ENCODE results near the gene C2CD4C.
"Not testable (repeated sequence)": the region's sequence is repeated elsewhere in the genome, so short reads cannot be mapped to it uniquely, and the experiment has no call there.

Gene C2CD4C

GRCh38 chr19:437041-437440 is 28.1 kb upstream of the C2CD4C start:
- DNase-seq: no peak

GRCh38 chr19:436413-436950 is 27.5 kb upstream of the C2CD4C start:
- no peak for DNase-seq

DNA sequence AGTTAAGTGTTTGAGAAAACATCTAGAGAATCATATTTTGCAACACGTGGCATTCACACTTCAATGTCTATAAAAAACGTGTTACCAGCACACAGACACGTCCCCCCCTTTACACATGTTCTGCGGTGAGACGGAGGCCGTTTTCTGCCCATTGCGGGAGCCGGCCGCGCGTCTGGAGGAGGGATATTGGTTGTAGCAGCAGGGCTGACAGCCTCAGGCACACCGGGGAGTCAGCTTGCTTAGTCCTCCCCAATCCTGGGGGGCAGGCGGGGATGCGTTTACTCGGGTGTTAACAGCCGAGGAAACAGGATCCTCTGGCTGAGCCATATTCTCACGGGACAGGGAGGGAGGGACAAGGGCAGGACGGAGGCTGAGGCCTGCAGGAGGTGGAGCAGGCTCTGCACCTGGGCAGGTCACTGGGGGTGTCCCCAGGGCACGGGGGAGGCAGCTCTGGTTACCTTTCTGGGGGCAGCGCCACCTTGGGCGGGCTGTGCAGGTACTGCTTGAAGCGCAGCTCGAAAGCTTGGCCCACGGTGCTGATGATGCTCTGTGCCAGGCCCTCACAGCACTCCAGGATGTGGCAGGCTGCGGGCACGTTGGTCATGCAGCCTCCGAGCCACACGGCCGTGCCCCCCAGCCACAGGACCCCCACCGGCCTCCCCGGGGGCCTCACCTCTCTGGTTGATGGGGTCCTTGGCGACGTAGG is 26.9 kb upstream of the C2CD4C start:
- no peak for DNase-seq

DNA sequence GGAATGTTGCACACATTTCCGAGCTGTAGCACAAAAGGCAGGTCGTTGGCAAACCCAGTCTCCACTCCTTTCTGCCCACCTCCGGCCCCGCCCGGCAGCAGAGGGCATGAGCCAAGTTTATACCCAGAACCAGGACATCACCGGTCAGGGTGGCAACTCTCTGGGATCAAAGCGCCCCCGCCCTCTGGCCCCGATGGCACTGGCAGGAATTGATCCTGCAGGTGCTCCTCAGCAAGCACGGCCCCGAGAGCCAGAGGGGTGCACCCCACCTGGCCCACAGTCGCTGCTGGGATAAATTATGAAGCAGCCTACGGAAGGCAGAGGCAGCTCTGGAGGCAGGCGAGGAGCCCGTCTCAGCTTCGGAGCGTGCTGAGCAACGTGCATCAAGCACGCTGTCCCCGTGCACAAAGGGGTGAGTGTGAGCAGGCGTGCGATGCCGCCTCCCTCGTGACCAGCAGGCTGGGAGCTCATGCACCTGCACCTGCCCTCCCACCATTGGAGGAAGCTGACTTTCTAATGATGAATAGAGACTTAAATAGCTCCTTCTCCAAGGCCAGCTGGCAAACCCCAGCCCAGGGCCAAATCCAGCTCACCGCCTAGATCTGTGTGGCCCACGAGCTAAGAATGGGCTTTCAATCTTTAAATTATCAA is 26.2 kb upstream of the C2CD4C start:
- DNase-seq: no peak

- DNase-seq: no peak
These were observed 25.4 kb upstream of the C2CD4C start for GRCh38 chr19:434152-434960.

DNA sequence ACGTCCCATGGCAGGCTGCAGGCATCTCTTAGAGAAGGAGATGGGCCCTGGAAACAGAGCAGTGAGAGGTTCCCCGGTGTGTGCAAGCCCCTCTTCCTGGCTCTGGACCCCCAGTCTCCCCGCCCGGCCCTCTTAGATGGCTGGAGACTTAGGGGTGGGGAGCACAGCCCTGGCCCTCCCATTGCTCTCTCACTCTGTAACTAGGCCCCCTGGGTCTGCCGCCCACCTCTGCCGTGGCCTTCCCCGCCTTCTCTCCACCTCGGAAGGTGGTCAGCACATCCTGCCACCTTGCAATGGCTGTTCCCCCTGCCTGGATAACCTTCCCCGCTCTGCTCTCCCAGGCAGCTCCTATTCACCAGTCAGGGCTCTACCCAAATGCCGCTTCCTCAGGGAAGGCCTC is 21.8 kb upstream of the C2CD4C start:
- DNase-seq: no peak

DNA sequence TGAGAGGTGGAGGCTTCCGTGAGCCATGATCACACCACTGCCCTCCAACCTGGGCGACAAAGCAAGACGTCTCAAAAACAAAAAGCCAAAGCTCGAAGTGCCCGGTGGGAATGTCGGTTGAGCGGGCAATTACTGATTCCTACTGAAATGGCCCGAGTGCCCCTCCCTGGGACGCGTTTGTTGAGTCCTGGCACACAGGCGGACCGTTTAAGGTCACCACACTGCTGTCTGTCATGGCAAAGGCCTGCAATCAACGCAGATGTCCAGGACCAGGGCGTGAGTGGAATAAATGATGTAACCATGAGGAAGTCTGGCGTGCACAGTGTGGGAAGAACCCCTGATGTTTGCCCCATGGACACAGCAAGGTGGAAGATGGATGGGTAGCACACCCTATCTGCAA is 19.2 kb upstream of the C2CD4C start:
- no peak for DNase-seq

GRCh38 chr19:427675-428074 is 18.7 kb upstream of the C2CD4C start:
- DNase-seq: not testable (repeated sequence)

DNA sequence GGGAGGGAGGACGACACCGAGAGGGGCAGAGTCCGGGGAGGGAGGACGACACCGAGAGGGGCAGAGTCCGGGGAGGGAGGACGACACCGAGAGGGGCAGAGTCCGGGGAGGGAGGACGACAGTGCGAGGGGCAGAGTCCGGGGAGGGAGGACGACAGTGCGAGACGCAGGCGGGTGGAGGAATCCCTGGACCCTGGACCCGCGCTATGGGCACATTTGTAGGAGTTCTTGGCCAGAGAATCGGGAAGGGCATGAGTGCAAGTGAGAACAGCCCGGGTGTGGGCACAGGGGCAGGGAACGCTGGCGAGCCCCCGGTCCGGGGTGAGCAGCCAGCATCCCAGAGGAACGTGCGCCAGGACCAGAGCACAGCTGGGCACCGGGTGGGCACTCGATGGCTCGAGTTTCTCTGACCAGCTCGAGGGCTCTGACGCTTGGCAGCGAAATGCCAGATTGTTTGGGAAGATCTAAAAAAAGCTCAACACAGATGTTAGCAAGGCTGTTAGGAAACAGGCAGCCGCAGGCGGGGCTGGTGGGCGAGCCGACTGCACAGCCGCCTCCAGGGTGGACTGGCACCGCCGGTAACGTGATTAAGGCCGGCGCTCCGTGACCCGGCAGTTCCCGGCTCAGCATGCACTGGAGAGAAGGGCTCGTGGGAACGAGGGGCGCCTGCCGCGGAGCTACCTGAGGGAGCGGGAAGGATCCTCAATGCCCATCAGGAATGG is 17.9 kb upstream of the C2CD4C start:
- no peak for DNase-seq

DNA sequence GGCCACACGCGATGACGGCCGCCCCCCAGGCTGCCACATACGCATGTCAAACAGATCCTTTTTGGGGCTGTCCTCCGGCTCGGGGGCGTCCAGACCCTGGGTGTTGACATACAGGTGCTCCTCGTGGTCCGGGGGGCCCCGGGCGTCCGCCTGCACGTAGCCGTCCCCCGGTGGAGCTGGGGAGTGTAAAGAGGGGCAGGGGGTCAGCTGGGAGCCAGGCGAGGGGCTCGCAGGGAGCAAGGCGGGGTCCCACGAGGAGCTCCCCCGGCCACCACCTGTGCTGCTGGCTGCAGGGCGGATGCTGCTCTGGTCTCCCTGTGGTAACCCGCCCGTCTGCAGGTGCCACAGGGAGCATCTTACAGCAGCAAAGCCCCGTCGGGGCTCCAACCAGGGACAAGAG is 16.1 kb upstream of the C2CD4C start:
- no peak for DNase-seq

GRCh38 chr19:424546-424945 is 15.6 kb upstream of the C2CD4C start:
- no peak for DNase-seq

DNA sequence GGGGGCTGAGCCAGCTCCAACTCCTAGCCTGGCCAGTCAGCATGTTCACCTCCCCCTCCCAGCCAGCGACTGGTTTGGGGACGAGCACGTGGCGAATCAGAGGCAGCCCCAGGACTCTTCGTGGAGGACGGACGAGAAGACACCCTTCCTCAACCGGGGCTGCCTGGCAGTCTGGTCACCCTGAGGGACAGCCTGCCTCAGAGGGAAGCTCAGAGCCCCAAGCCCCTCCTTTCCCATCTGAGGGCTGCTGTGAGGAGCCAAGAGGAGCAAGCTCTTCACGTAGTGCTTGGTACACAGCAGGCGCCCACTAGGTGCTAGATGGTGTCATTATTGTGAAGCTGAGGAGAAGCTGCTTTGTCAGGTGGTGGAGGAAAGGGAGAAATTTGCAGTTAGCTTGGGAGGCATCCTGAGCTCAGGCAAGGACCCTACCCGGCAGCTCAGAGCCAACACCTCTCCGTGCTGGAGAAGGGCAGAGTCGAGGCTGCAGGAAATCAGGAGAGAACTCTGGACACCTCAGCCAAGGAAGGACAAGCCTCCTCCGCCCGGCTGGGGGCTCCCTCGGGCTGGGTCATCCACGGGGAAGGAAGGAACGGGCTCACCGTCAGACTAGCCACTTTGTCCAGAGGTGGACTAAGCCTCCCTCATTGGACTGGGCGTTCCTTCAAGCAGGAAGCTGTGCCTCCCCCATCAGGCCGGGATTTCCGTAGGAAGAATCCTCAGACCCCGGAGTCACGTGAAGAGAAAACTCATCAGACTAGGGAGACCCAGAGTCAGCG is 14.9 kb upstream of the C2CD4C start:
- DNase-seq: no peak

- DNase-seq: not testable (repeated sequence)
These were observed 13.9 kb upstream of the C2CD4C start for GRCh38 chr19:422917-423226.

GRCh38 chr19:422213-422916 is 13.4 kb upstream of the C2CD4C start:
- DNase-seq: no peak

- DNase-seq: no peak
These were observed 11.0 kb upstream of the C2CD4C start for GRCh38 chr19:419721-420515.

DNA sequence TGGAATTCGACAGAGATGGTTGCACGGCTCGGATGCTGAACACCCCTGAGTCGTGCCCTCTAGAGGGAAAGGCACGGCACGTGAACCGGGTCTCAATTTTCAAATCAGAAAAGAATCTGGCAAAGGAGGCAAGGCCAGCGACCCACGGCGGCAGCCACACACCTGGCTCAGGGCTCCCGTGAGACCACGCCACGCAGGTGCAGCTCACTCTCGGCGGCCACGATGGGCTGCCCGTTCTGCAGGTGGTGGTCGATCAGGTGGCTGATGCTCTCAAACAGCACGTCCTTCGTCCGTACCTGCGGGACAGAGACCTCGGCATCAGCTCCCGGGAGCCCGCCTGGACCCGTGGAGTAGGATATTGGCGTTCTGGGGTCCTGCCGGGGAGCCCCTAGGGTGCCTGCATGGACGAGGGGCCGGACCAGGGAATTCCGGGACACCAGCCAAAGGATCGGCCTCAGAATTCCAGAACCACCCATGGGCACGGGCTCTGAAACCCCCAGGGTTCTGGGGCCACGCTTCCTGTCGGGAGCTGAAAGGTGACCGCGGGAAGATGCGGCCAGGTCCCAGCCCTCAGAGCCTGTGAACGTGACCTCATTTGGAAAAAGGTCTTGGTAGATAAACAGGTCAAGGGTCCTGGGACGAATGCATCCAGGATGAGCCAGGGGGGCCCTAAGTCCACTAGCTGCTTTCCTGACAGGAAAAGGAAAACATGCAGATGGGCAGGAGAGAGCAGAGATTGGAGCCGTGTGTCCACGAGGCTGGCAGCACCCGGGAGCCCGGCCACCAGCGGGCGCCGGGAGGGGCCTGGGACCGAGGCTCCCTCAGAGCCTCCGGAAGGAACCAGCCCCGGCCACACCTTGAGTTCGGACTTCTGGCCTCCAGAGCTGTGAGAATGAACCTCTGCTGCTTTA is 10.1 kb upstream of the C2CD4C start:
- no peak for DNase-seq

DNA sequence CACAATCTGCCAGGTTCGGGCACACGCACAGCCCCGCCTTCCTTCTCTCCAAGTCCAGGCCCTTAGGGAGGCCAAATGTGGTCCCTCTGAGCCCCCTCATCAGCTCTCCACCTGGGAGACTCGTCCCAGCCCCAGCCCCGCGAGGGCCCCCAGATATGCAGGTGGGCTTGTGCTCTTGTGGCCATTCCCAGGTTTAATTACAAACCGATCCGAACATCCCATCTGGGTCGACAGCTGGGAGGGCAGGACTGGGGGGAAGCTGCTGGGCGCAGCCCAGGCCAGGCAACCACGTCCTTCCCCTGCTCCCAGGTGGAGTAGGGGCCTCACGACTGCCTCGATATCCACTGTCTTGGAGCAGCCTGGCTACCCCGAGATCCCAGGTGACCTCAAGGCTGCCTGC is 7.5 kb upstream of the C2CD4C start:
- DNase-seq: no peak

GRCh38 chr19:415292-415691 is 6.3 kb upstream of the C2CD4C start:
- DNase-seq: no peak

DNA sequence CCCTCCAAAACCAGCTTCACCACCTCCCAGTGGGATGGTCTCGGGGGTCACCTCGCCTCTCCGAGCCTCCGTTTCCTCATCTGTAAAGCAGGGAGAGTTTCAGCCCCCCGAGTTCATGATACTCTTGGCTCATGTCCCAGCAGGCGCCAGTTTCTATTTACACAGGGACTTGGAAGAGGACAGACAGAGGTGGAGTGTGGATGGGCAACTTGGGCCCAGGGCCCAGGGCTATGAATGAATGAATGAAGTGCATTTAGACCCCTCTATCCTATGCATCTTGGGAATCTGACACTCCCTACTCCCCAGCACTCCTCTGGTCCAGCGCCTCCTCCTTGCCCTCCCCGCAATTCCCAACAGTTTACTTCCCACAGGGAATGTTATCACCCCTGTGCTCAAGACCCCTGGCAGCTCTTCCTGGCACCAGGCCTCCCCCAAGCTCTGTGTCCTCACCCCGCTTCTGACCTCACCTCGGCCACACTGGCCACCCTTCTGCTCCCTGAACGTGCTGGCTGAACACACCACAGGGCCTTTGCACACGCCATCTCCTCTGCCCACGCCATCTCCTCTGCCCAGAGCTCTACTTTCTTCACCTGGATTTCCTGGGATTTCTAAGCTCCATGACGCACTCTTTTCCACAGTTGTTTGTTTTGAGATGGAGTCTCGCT is 4.9 kb upstream of the C2CD4C start:
- no peak for DNase-seq

Measured in CD4-positive, alpha-beta T cell treated with Interferon alpha-2 for 1 hour (primary cell).